Neural cell (in vitro differentiated cells): ENCODE results near the gene PREPL. TPM values are rescaled to one million over a fixed set of nuclear protein-coding genes. Genes with fewer than 3 reads are reported as not detected.

Source experiments
- H2AFZ ChIP-seq: fragments of 200-600, 300-800 bp; sonication (generic), shearing (Covaris generic); 2 replicates; pipeline ENCODE4 v1.6.0; 2014; ENCODE audit warnings: low read depth, mild to moderate bottlenecking, antibody characterized with exemption, low read length, moderate library complexity
- H3F3A ChIP-seq: fragments of 200-600 bp; shearing (Covaris generic); 2 replicates; pipeline ENCODE4 v1.6.1; 2016; ENCODE audit warnings: mild to moderate bottlenecking, moderate library complexity, mixed read lengths, antibody characterized with exemption, low read length; ENCODE audit not compliant: insufficient read depth, poor library complexity, severe bottlenecking
- H3K27ac ChIP-seq: fragments of 200-600, 300-800 bp; sonication (generic), shearing (Covaris generic); 2 replicates; pipeline ENCODE4 v1.5.1; 2014; ENCODE audit warnings: mild to moderate bottlenecking, low read length, moderate library complexity
- H3K27me3 ChIP-seq: fragments of 300-800, 200-600 bp; sonication (generic), shearing (Covaris generic); 2 replicates; pipeline ENCODE4 v1.6.0; 2014; ENCODE audit warnings: mild to moderate bottlenecking, low read depth, low read length, moderate library complexity; ENCODE audit not compliant: insufficient read depth
- H3K36me3 ChIP-seq: fragments of 300-800, 200-600 bp; sonication (generic), shearing (Covaris generic); 2 replicates; pipeline ENCODE4 v1.5.1; 2014; ENCODE audit warnings: mild to moderate bottlenecking, antibody characterized with exemption, low read length, moderate library complexity; ENCODE audit not compliant: insufficient read depth
- H3K4me2 ChIP-seq: fragments of 300-800, 200-600 bp; sonication (generic), shearing (Covaris generic); 2 replicates; pipeline ENCODE4 v1.6.0; 2014; ENCODE audit warnings: mild to moderate bottlenecking, low read length
- H3K4me3 ChIP-seq: fragments of 300-800, 200-600 bp; sonication (generic), shearing (Covaris generic); 2 replicates; pipeline ENCODE4 v1.5.1; 2014; ENCODE audit warnings: mild to moderate bottlenecking, low read length, moderate library complexity
- H3K79me2 ChIP-seq: fragments of 200-600 bp; shearing (Covaris generic); replicated peaks from 2 replicates; pipeline ENCODE4 v1.6.0; 2014; ENCODE audit warnings: mild to moderate bottlenecking, low read length, moderate library complexity; ENCODE audit not compliant: insufficient read depth
- H3K9ac ChIP-seq: fragments of 300-800, 200-600 bp; sonication (generic), shearing (Covaris generic); 2 replicates; pipeline ENCODE4 v1.6.1; 2016; ENCODE audit warnings: mild to moderate bottlenecking, low read length, mixed read lengths
- H3K9me2 ChIP-seq: fragments of 200-600 bp; shearing (Covaris generic); 2 replicates; pipeline ENCODE4 v1.6.1; 2016; ENCODE audit warnings: mild to moderate bottlenecking, low read length, mixed read lengths; ENCODE audit not compliant: insufficient read depth
- H3K9me3 ChIP-seq: fragments of 200-600, 300-800 bp; sonication (generic), shearing (Covaris generic); 2 replicates; pipeline ENCODE4 v1.6.1; 2016; ENCODE audit warnings: mild to moderate bottlenecking, mixed run types, low read length, moderate library complexity, mixed read lengths
- H4K20me1 ChIP-seq: fragments of 200-600 bp; shearing (Covaris generic); 2 replicates; pipeline ENCODE4 v1.6.1; 2016; ENCODE audit warnings: mild to moderate bottlenecking, mixed run types; ENCODE audit not compliant: insufficient read depth
- CTCF ChIP-seq: fragments of 450-650 bp; IDR thresholded peaks from 2 replicates; pipeline ENCODE4 v1.5.1; 2014; ENCODE audit warnings: antibody characterized with exemption, mild to moderate bottlenecking, moderate library complexity; ENCODE audit not compliant: poor library complexity, severe bottlenecking
- EP300 ChIP-seq: fragments of 450-650 bp; conservative IDR thresholded peaks from 2 replicates; pipeline ENCODE4 v1.6.1; 2014; ENCODE audit warnings: antibody characterized with exemption, mild to moderate bottlenecking, moderate library complexity; ENCODE audit not compliant: poor library complexity, severe bottlenecking
- EZH2 ChIP-seq: fragments of 200-600, 300-800 bp; shearing (Covaris generic), sonication (generic); IDR thresholded peaks from 2 replicates; pipeline ENCODE4 v1.6.1; 2014; ENCODE audit warnings: antibody characterized with exemption, low read length, borderline replicate concordance, mild to moderate bottlenecking; ENCODE audit not compliant: insufficient read depth, poor library complexity, severe bottlenecking
- MXI1 ChIP-seq: fragments of 450-650 bp; conservative IDR thresholded peaks from 2 replicates; pipeline ENCODE4 v1.6.1; 2014; ENCODE audit warnings: antibody characterized with exemption, mild to moderate bottlenecking; ENCODE audit not compliant: poor library complexity, severe bottlenecking
- POLR2AphosphoS5 ChIP-seq: IDR thresholded peaks from 2 replicates; pipeline ENCODE4 v1.6.1; 2012
- RAD21 ChIP-seq: fragments of 450-650 bp; conservative IDR thresholded peaks from 2 replicates; pipeline ENCODE4 v1.6.1; 2014; ENCODE audit warnings: antibody characterized with exemption, mild to moderate bottlenecking, moderate library complexity
- SMC3 ChIP-seq: fragments of 450-650 bp; conservative IDR thresholded peaks from 2 replicates; pipeline ENCODE4 v1.6.1; 2014; ENCODE audit warnings: antibody characterized with exemption, mild to moderate bottlenecking, moderate library complexity; ENCODE audit not compliant: poor library complexity
- TAF1 ChIP-seq: IDR thresholded peaks from 2 replicates; pipeline ENCODE4 v1.6.1; 2012; ENCODE audit warnings: low read depth
- polyA plus RNA-seq: library from polyadenylated mRNA; depleted of rRNA; stranded (reverse); fragments of >200 nt; gene quantifications from 2 replicates; pipeline ENCODE4 v1.2.3, GENCODE V29; 2014
- TF ChIP-seq, protein P1 (sequence below): IDR thresholded peaks from 2 replicates; pipeline ENCODE4 v1.6.1; 2012; ENCODE audit warnings: borderline replicate concordance

The PREPL gene
- polyA plus RNA-seq, 1 donor from 2014 or later = 236 TPM

DNA sequence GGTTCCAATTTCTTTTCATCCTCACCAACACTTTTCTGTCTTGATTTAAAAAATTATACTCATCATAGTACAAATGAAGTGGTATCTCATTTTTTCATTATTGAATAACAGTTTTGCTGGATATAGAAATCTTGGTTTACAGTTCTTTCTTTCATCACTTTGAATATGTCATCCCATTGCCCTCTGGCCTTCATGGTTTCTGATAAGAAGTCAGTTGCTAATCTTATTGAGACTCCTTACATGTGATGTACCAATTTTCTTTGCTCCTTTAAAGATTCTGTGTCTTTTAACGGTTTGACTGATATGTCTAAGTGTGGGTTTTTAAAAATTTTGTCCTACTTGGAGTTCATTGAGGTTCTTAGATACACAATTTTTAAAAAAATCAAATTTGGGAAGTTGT lies 51.0 kb downstream of the PREPL start:
- Histone ChIP-seq H4K20me1 (no peaks in the 10 kb centered on the region), H3K9ac (no peak overlapping the region), H3K9me2 (no peaks in the 10 kb centered on the region), H2AFZ (no peak overlapping the region), H3K27ac (no peak overlapping the region), H3F3A (no peaks in the 10 kb centered on the region), H3K4me3 (no peak overlapping the region), H3K36me3 (peaks cover 30% of the 10 kb centered on the region), H3K27me3 (no peaks in the 10 kb centered on the region), H3K79me2 (no peaks in the 10 kb centered on the region), H3K9me3 (peaks cover 6% of the 10 kb centered on the region), H3K4me2 (no peak overlapping the region)
- no peak for TF ChIP-seq MXI1
- no peak for TF ChIP-seq POLR2AphosphoS5
- no peak for TF ChIP-seq RAD21

GRCh38 chr2:44305882-44306281 lies 55.4 kb downstream of the PREPL start:
- no peak for TF ChIP-seq EZH2
- TF ChIP-seq MXI1 = no peak
- TF ChIP-seq TAF1 = no peak
- no peak for TF ChIP-seq RAD21
- TF ChIP-seq EP300 = no peak
- TF ChIP-seq, protein P1, sequence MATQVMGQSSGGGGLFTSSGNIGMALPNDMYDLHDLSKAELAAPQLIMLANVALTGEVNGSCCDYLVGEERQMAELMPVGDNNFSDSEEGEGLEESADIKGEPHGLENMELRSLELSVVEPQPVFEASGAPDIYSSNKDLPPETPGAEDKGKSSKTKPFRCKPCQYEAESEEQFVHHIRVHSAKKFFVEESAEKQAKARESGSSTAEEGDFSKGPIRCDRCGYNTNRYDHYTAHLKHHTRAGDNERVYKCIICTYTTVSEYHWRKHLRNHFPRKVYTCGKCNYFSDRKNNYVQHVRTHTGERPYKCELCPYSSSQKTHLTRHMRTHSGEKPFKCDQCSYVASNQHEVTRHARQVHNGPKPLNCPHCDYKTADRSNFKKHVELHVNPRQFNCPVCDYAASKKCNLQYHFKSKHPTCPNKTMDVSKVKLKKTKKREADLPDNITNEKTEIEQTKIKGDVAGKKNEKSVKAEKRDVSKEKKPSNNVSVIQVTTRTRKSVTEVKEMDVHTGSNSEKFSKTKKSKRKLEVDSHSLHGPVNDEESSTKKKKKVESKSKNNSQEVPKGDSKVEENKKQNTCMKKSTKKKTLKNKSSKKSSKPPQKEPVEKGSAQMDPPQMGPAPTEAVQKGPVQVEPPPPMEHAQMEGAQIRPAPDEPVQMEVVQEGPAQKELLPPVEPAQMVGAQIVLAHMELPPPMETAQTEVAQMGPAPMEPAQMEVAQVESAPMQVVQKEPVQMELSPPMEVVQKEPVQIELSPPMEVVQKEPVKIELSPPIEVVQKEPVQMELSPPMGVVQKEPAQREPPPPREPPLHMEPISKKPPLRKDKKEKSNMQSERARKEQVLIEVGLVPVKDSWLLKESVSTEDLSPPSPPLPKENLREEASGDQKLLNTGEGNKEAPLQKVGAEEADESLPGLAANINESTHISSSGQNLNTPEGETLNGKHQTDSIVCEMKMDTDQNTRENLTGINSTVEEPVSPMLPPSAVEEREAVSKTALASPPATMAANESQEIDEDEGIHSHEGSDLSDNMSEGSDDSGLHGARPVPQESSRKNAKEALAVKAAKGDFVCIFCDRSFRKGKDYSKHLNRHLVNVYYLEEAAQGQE = no peak
- TF ChIP-seq CTCF = no peak
- no peak for TF ChIP-seq POLR2AphosphoS5
- no peak for TF ChIP-seq SMC3

DNA sequence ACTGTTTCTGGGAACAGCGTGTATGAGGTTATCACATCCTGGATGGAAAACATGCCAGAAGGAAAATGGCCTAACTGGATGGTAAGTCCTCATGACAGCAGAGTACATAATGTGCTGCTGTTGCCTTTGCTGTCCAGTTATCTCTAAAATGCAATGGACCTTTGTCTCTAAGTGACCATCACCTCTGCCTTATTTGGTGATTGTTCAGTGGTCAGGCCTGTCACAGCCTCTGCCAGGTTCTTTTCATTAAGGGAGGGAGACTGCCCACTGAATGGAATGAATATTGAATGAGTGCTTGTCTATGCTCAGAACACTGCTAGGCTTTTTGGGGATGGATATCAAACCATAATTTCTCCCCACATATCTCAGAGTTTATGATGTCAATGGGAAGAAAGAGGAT lies 57.0 kb downstream of the PREPL start:
- no peak overlapping the region for H3K9ac ChIP-seq
- no peaks in the 10 kb centered on the region for H3K79me2 ChIP-seq
- H3K36me3 ChIP-seq = peaks cover 2% of the 10 kb centered on the region
- H4K20me1 ChIP-seq = no peaks in the 10 kb centered on the region
- H3F3A ChIP-seq = no peaks in the 10 kb centered on the region
- H3K4me3 ChIP-seq = no peak overlapping the region
- no peaks in the 10 kb centered on the region for H3K9me3 ChIP-seq
- H3K27ac ChIP-seq = no peak overlapping the region
- H2AFZ ChIP-seq = no peak overlapping the region
- no peak for TF ChIP-seq SMC3
- no peak for TF ChIP-seq EZH2
- no peak for TF ChIP-seq TAF1
- TF ChIP-seq MXI1 = no peak
- TF ChIP-seq POLR2AphosphoS5 = no peak
- TF ChIP-seq CTCF = no peak
- TF ChIP-seq, protein P1 = no peak
- no peak for TF ChIP-seq EP300
- TF ChIP-seq RAD21 = no peak
- H3K4me2 ChIP-seq = no peak overlapping the region
- no peaks in the 10 kb centered on the region for H3K27me3 ChIP-seq
- H3K9me2 ChIP-seq = no peaks in the 10 kb centered on the region

More at GRCh38 chr2:44305882-44306281, 55.4 kb downstream of the PREPL start:
- no peak overlapping the region for H3K9ac ChIP-seq
- H2AFZ ChIP-seq = no peak overlapping the region
- no peaks in the 10 kb centered on the region for H3K9me2 ChIP-seq
- no peak overlapping the region for H3K27ac ChIP-seq
- no peaks in the 10 kb centered on the region for H4K20me1 ChIP-seq
- peaks cover 6% of the 10 kb centered on the region for H3K9me3 ChIP-seq
- no peaks in the 10 kb centered on the region for H3F3A ChIP-seq
- no peaks in the 10 kb centered on the region for H3K79me2 ChIP-seq
- H3K4me3 ChIP-seq = no peak overlapping the region
- no peaks in the 10 kb centered on the region for H3K27me3 ChIP-seq
- peaks cover 7% of the 10 kb centered on the region for H3K36me3 ChIP-seq
- H3K4me2 ChIP-seq = no peak overlapping the region
